ENCODE measurements around the gene PITPNC1. TPM values are rescaled to one million over a fixed set of nuclear protein-coding genes. Genes with fewer than 3 reads are reported as not detected.

PITPNC1 gene
- total RNA-seq, 4 donors from 2014 or later: 14.1 to 35.5 (median 31.8) TPM

DNA sequence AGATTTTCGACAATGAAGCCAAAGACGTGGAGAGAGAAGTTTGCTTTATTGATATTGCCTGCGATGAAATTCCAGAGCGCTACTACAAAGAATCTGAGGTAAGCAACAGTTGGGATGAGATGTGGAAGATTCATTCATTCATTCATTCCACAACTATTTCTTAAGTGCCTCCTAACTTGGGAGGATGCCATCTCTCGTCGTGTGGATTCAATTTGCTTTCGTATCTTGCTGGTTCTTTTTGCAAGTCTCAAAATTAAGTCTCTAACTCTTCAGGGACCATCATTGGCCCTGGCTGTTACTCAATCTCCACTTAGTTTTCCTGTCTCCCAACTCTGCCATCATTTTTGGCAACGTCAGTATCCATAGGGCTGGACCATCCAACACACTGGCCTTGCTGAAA is 255.1 kb downstream of the PITPNC1 start:
- 94% methylated on average over 8 of the region's 8 CpGs for WGBS
- no peak for DNase-seq (ENCODE audit: extremely low spot score)
- no peak overlapping the region for H3K27ac ChIP-seq (replicated peaks in 1 of 4)
- peaks cover 0 to 18% (median 10%) of the 10 kb centered on the region in 4 donors for H3K36me3 ChIP-seq
- intact Hi-C loops (cut with DNase I): loop anchor here (10.0 kb wide), 1 partner anchor 157 kb away; no protein-coding TSS in a partner anchor
- TF ChIP-seq POLR2AphosphoS5 (IDR thresholded peaks at IDR 0.05): no peak
- no peak for TF ChIP-seq EP300 (IDR thresholded peaks at IDR 0.05)
- no peak for TF ChIP-seq POLR2A (IDR thresholded peaks at IDR 0.05; ENCODE audit: low read depth)
- no peak for TF ChIP-seq CTCF (IDR thresholded peaks at IDR 0.05)
- H3K4me1 ChIP-seq: peaks cover 4 to 54% (median 44%) of the 10 kb centered on the region in 4 donors
- H3K4me3 ChIP-seq: no peak overlapping the region
- no peaks in the 10 kb centered on the region for H3K9me3 ChIP-seq
- H3K27me3 ChIP-seq: no peaks in the 10 kb centered on the region

- Histone ChIP-seq H3K36me3 (peaks cover 0 to 18% (median 10%) of the 10 kb centered on the region in 4 donors), H3K27ac (replicated peaks in 1 of 4) (peak overlapping the region; percentile 51 to 84 (median 66)), H3K9me3 (no peaks in the 10 kb centered on the region), H3K4me3 (no peak overlapping the region), H3K4me1 (peaks cover 4 to 70% (median 60%) of the 10 kb centered on the region in 4 donors), H3K27me3 (no peaks in the 10 kb centered on the region)
- peak; percentile 43 to 53 for TF ChIP-seq POLR2AphosphoS5 (IDR thresholded peaks at IDR 0.05)
- no peak for TF ChIP-seq CTCF (IDR thresholded peaks at IDR 0.05)
- TF ChIP-seq POLR2A (IDR thresholded peaks at IDR 0.05; ENCODE audit: low read depth): no peak
- peak; percentile 58 for TF ChIP-seq EP300 (IDR thresholded peaks at IDR 0.05)
- no peak for DNase-seq (ENCODE audit: extremely low spot score)
- intact Hi-C loops (cut with DNase I): loop anchor here (10.0 kb wide), 1 partner anchor 159 kb away; no protein-coding TSS in a partner anchor
- 62% methylated on average over 10 of the region's 10 CpGs for WGBS
These were observed 256.7 kb downstream of the PITPNC1 start for GRCh38 chr17:67633751-67634211.

DNA sequence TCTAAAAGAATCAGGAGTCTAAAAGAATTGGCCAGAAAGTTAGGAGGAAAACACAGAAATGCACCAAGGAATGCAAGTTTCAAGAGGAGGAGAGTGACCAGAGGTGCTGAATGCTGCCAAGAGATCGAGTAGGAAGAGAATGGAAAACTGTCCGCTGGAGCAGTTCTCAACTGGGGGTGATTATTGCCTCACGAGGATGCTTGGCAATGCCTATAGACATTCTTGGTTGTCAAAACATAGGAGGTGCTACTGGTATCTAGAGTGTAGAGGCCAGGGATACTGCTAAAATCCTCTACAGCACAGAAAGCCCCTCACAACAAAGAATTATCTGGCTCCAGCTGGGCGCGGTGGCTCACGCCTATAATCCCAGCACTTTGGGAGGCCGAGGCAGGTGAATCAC is 258.6 kb downstream of the PITPNC1 start:
- Histone ChIP-seq H3K4me1 (peaks cover 4 to 76% (median 71%) of the 10 kb centered on the region in 4 donors), H3K27ac (replicated peaks in 1 of 4) (peak overlapping the region; percentile 48 to 84 (median 66)), H3K4me3 (no peak overlapping the region), H3K27me3 (no peaks in the 10 kb centered on the region), H3K9me3 (no peaks in the 10 kb centered on the region), H3K36me3 (peaks cover 0 to 18% (median 10%) of the 10 kb centered on the region in 4 donors)
- intact Hi-C loops (cut with DNase I): loop anchor here (10.0 kb wide), 1 partner anchor 161 kb away; no protein-coding TSS in a partner anchor
- TF ChIP-seq EP300 (IDR thresholded peaks at IDR 0.05) (no peak), POLR2AphosphoS5 (IDR thresholded peaks at IDR 0.05) (peak in 1 of 2 donors; percentile 22)
- no peak for DNase-seq (ENCODE audit: extremely low spot score)
- WGBS: 49% methylated on average over 7 of the region's 7 CpGs

GRCh38 chr17:67636312-67636711 is 259.2 kb downstream of the PITPNC1 start:
- TF ChIP-seq CTCF (IDR thresholded peaks at IDR 0.05) (no peak), POLR2AphosphoS5 (IDR thresholded peaks at IDR 0.05) (no peak), EP300 (IDR thresholded peaks at IDR 0.05) (no peak)
- Histone ChIP-seq H3K27me3 (no peaks in the 10 kb centered on the region), H3K27ac (replicated peaks in 1 of 4) (peak overlapping the region; percentile 48 to 84 (median 66)), H3K9me3 (no peaks in the 10 kb centered on the region), H3K4me3 (no peak overlapping the region), H3K36me3 (peaks cover 0 to 18% (median 10%) of the 10 kb centered on the region in 4 donors), H3K4me1 (peaks cover 4 to 79% (median 71%) of the 10 kb centered on the region in 4 donors)
- no peak for DNase-seq (ENCODE audit: extremely low spot score)
- WGBS: 93% methylated on average over 8 of the region's 8 CpGs
- intact Hi-C loops (cut with DNase I): loop anchor here (10.0 kb wide), 1 partner anchor 162 kb away; no protein-coding TSS in a partner anchor

- intact Hi-C loops (cut with DNase I): loop anchor here (10.0 kb wide), 1 partner anchor 162 kb away; no protein-coding TSS in a partner anchor
- Histone ChIP-seq H3K27me3 (no peaks in the 10 kb centered on the region), H3K9me3 (no peaks in the 10 kb centered on the region), H3K4me3 (no peak overlapping the region), H3K27ac (replicated peaks in 1 of 4) (peak overlapping the region; percentile 48 to 84 (median 66)), H3K36me3 (peaks cover 0 to 16% (median 8%) of the 10 kb centered on the region in 4 donors), H3K4me1 (peaks cover 4 to 79% (median 71%) of the 10 kb centered on the region in 4 donors)
- TF ChIP-seq POLR2AphosphoS5 (IDR thresholded peaks at IDR 0.05) (peak in 1 of 2 donors; percentile 21), POLR2A (IDR thresholded peaks at IDR 0.05; ENCODE audit: low read depth) (no peak), EP300 (IDR thresholded peaks at IDR 0.05) (no peak), CTCF (IDR thresholded peaks at IDR 0.05) (no peak)
- WGBS: 63% methylated on average over 13 of the region's 13 CpGs
- DNase-seq (ENCODE audit: extremely low spot score): no peak
These were observed 259.9 kb downstream of the PITPNC1 start for GRCh38 chr17:67636834-67637520.

Measured in esophagus muscularis mucosa (tissue), 4 donors.